ENCODE data around the gene NFE2L2.
"Not testable (repeated sequence)": the region's sequence is repeated elsewhere in the genome, so short reads cannot be mapped to it uniquely, and the experiment has no call there.

The NFE2L2 gene

GRCh38 chr2:177264693-177265587, at the start of gene NFE2L2:
NFE2L2 (minus strand) TSS chr2:177264727; CDS start chr2:177264576, 151 bp downstream.
- peak; percentile 92 for DNase-seq

GRCh38 chr2:177314194-177314593, 49.7 kb upstream of the NFE2L2 start:
- DNase-seq = no peak

- no peak for DNase-seq
These were observed 48.7 kb upstream of the NFE2L2 start for GRCh38 chr2:177313162-177313781.

- no peak for DNase-seq
These were observed 48.0 kb upstream of the NFE2L2 start for GRCh38 chr2:177312562-177312961.

- DNase-seq = not testable (repeated sequence)
These were observed 45.3 kb upstream of the NFE2L2 start for GRCh38 chr2:177309672-177310309.

GRCh38 chr2:177306550-177306949, 42.0 kb upstream of the NFE2L2 start:
- DNase-seq = no peak

GRCh38 chr2:177303939-177304338, 39.4 kb upstream of the NFE2L2 start:
- no peak for DNase-seq

- no peak for DNase-seq
These were observed 38.0 kb upstream of the NFE2L2 start for GRCh38 chr2:177302552-177302951.

GRCh38 chr2:177298191-177298590, 33.7 kb upstream of the NFE2L2 start:
- no peak for DNase-seq

- DNase-seq = peak; percentile 37
These were observed 31.5 kb upstream of the NFE2L2 start for GRCh38 chr2:177296040-177296439.

GRCh38 chr2:177295484-177295883, 31.0 kb upstream of the NFE2L2 start:
- DNase-seq = no peak

- DNase-seq = no peak
These were observed 27.2 kb upstream of the NFE2L2 start for GRCh38 chr2:177291701-177292100.

GRCh38 chr2:177289824-177290628, 25.5 kb upstream of the NFE2L2 start:
- peak; percentile 74 for DNase-seq

GRCh38 chr2:177287814-177288213, 23.3 kb upstream of the NFE2L2 start:
- DNase-seq = no peak

GRCh38 chr2:177285892-177286715, 21.6 kb upstream of the NFE2L2 start:
- peak; percentile 47 for DNase-seq

- no peak for DNase-seq
These were observed 20.0 kb upstream of the NFE2L2 start for GRCh38 chr2:177284531-177284930.

GRCh38 chr2:177283906-177284305, 19.4 kb upstream of the NFE2L2 start:
- DNase-seq = peak; percentile 84

GRCh38 chr2:177282787-177283572, 18.5 kb upstream of the NFE2L2 start:
- DNase-seq = no peak

GRCh38 chr2:177282181-177282641, 17.7 kb upstream of the NFE2L2 start:
- peak; percentile 89 for DNase-seq

GRCh38 chr2:177281400-177282180, 17.1 kb upstream of the NFE2L2 start:
- no peak for DNase-seq

Data from RPMI8226 (cell line).